Right ventricle myocardium superior (tissue), 1 donor: ENCODE results near the gene FAM174C. TPM values are rescaled to one million over a fixed set of nuclear protein-coding genes. Genes with fewer than 3 reads are reported as not detected.
A peak's percentile ranks its signal among the peaks of the same experiment; 100 is the strongest.
"Not testable (repeated sequence)": the region's sequence is repeated elsewhere in the genome, so short reads cannot be mapped to it uniquely, and the experiment has no call there.

Experiments
- ATAC-seq: fragments of 200-7000 bp; cut with Tn5 transposase; one replicate; pipeline ENCODE4 v1.9.1; 2020; ENCODE audit warnings: mild to moderate bottlenecking; ENCODE audit not compliant: poor library complexity
- DNase-seq: peaks from one replicate; pipeline ENCODE4 v3.0.0-alpha.2; 2020
- intact Hi-C: fragments of 100-400 bp; cut with DNase I; formaldehyde crosslinking; loops from one replicate; pipeline ENCODE4 v1.11.2; 2022
- total RNA-seq: library from RNA; stranded (reverse); fragmentation: NEBNext Ultra II Directional; extraction: Animal tissue kit (Norgen Biotek cat#: 25700); gene quantifications from one replicate; pipeline ENCODE4 v1.2.1, GENCODE V29; 2021
- donor health status: DM: no; HTN: yes; CAD: no; lungs with severe emphysema.

FAM174C gene
- total RNA-seq, 1 donor from 2014 or later = 12.4 TPM

- DNase-seq, ATAC-seq, intact Hi-C loops: not testable (repeated sequence)
These were observed 44.9 kb downstream of the FAM174C start for GRCh38 chr19:1320282-1320650.

GRCh38 chr19:1321539-1321938 lies 46.2 kb downstream of the FAM174C start:
- no peak for DNase-seq
- ATAC-seq = no peak
- intact Hi-C loops = no loop called here

GRCh38 chr19:1322198-1322981 lies 47.1 kb downstream of the FAM174C start:
- intact Hi-C loops = no loop called here
- ATAC-seq (no peak), DNase-seq (no peak)

GRCh38 chr19:1324249-1324805 lies 49.0 kb downstream of the FAM174C start:
- DNase-seq (no peak), ATAC-seq (no peak)
- intact Hi-C loops = no loop called here

- DNase-seq = peak; percentile 61
- peak; percentile 84 for ATAC-seq
- intact Hi-C loops = no loop called here
These were observed 49.7 kb downstream of the FAM174C start for GRCh38 chr19:1324806-1325567.

GRCh38 chr19:1325568-1326294 lies 50.4 kb downstream of the FAM174C start:
- DNase-seq = no peak
- intact Hi-C loops = no loop called here
- no peak for ATAC-seq

GRCh38 chr19:1327125-1327524 lies 51.8 kb downstream of the FAM174C start:
- ATAC-seq = no peak
- no peak for DNase-seq
- intact Hi-C loops = no loop called here

Other genes starting within 250 kb of the FAM174C start
- 69.8 TPM for gene CNN2, start 248.9 kb upstream of the FAM174C start, total RNA-seq
- gene ABCA7, start 235.4 kb upstream of the FAM174C start, total RNA-seq = 5.2 TPM
- 5.1 TPM for gene ARHGAP45, start 208.4 kb upstream of the FAM174C start, total RNA-seq
- gene POLR2E, start 180.2 kb upstream of the FAM174C start, total RNA-seq = 146 TPM
- gene GPX4, start 171.5 kb upstream of the FAM174C start, total RNA-seq = 345 TPM
- gene SBNO2, start 101.3 kb upstream of the FAM174C start, total RNA-seq = 15.1 TPM
- gene STK11, start 69.8 kb upstream of the FAM174C start, total RNA-seq = 54.8 TPM
- 1.1 TPM for gene CBARP, start 37.5 kb upstream of the FAM174C start, total RNA-seq
- 692 TPM for gene ATP5F1D, start 33.8 kb upstream of the FAM174C start, total RNA-seq
- 54.1 TPM for gene MIDN, start 26.9 kb upstream of the FAM174C start, total RNA-seq
- 219 TPM for gene CIRBP, start 6.2 kb upstream of the FAM174C start, total RNA-seq
- gene EFNA2, start 10.3 kb downstream of the FAM174C start, total RNA-seq = not detected
- gene NDUFS7, start 108.4 kb downstream of the FAM174C start, total RNA-seq = 461 TPM
- 93.5 TPM for gene GAMT, start 126.0 kb downstream of the FAM174C start, total RNA-seq
- 82.9 TPM for gene DAZAP1, start 132.1 kb downstream of the FAM174C start, total RNA-seq
- gene RPS15, start 162.9 kb downstream of the FAM174C start, total RNA-seq = 671 TPM
- gene APC2, start 174.6 kb downstream of the FAM174C start, total RNA-seq = 0.22 TPM
- 18.3 TPM for gene C19orf25, start 203.7 kb downstream of the FAM174C start, total RNA-seq
- gene PCSK4, start 214.8 kb downstream of the FAM174C start, total RNA-seq = 1.4 TPM
- gene REEP6, start 215.7 kb downstream of the FAM174C start, total RNA-seq = 1.1 TPM
- gene ADAMTSL5, start 237.5 kb downstream of the FAM174C start, total RNA-seq = 22.5 TPM
- not detected for gene PLK5, start 248.5 kb downstream of the FAM174C start, total RNA-seq